ENCODE data around the gene FARS2.

GRCh38 chr6:5665173-5665572, 403.9 kb downstream of the FARS2 start:
- no peak for TF ChIP-seq EZH2 (IDR thresholded peaks at IDR 0.05; ENCODE audit: borderline replicate concordance, low read depth, low read length, poor library complexity, severe bottlenecking)
- no peak for TF ChIP-seq CTCF (conservative IDR thresholded peaks at IDR 0.05; ENCODE audit: low read depth, low read length)

All from A673 (cell line).